Measurements from ENCODE around the gene SYTL4. TPM values are rescaled to one million over a fixed set of nuclear protein-coding genes. Genes with fewer than 3 reads are reported as not detected.
A peak's percentile ranks its signal among the peaks of the same experiment; 100 is the strongest.

Gene SYTL4
- total and polyA plus RNA-seq, 2 of the 13 experiments (the other 11 are each of a cell fraction or from before 2014, with no cell fraction given): 0.41 to 0.73 TPM

GRCh38 chrX:100649550-100650356 is 82.2 kb downstream of the SYTL4 start (continued):
- TF ChIP-seq POLR2G (IDR thresholded peaks at IDR 0.05; ENCODE audit: low read depth, low read length) (peak; percentile 63), ZNF704 (CRISPR knock-in tag; IDR thresholded peaks at IDR 0.05; ENCODE audit: borderline replicate concordance) (no peak), ONECUT2 (CRISPR knock-in tag; IDR thresholded peaks at IDR 0.05) (no peak; the same call in 1 of the 2 replicates), ZNF430 (CRISPR knock-in tag; IDR thresholded peaks at IDR 0.05) (no peak), ZNF597 (CRISPR knock-in tag; IDR thresholded peaks at IDR 0.05) (no peak), ZSCAN25 (CRISPR knock-in tag; IDR thresholded peaks at IDR 0.05) (0 out of 2 replicates have a peak, but pooled peaks have one; percentile 33), SOX13 (IDR thresholded peaks at IDR 0.05) (peak; percentile 26; the same call in 1 of the 2 replicates), SOX13 (CRISPR knock-in tag; conservative IDR thresholded peaks at IDR 0.05 in 1 of 2, IDR thresholded peaks at IDR 0.05 in 1 of 2) (peak in 1 of 2 experiments; percentile 74; a peak in 2 of 4 replicates), ZFYVE20 (CRISPR knock-in tag; IDR thresholded peaks at IDR 0.05; ENCODE audit: borderline replicate concordance, low read depth) (no peak), CBX5 (CRISPR knock-in tag; IDR thresholded peaks at IDR 0.05; ENCODE audit: borderline replicate concordance) (peak; percentile 41; the same call in 1 of the 2 replicates), HNF4A (CRISPR knock-in tag; IDR thresholded peaks at IDR 0.05) (peak; percentile 63), PHF21A (CRISPR knock-in tag; IDR thresholded peaks at IDR 0.05) (peak; percentile 45; the same call in 1 of the 2 replicates), ZFAT (CRISPR knock-in tag; conservative IDR thresholded peaks at IDR 0.05) (no peak), ZFY (CRISPR knock-in tag; IDR thresholded peaks at IDR 0.05) (peak; percentile 54; the same call in 1 of the 2 replicates), ZNF484 (CRISPR knock-in tag; IDR thresholded peaks at IDR 0.05; ENCODE audit: borderline replicate concordance, low read depth) (no peak)
- TF ChIP-seq, protein P1, sequence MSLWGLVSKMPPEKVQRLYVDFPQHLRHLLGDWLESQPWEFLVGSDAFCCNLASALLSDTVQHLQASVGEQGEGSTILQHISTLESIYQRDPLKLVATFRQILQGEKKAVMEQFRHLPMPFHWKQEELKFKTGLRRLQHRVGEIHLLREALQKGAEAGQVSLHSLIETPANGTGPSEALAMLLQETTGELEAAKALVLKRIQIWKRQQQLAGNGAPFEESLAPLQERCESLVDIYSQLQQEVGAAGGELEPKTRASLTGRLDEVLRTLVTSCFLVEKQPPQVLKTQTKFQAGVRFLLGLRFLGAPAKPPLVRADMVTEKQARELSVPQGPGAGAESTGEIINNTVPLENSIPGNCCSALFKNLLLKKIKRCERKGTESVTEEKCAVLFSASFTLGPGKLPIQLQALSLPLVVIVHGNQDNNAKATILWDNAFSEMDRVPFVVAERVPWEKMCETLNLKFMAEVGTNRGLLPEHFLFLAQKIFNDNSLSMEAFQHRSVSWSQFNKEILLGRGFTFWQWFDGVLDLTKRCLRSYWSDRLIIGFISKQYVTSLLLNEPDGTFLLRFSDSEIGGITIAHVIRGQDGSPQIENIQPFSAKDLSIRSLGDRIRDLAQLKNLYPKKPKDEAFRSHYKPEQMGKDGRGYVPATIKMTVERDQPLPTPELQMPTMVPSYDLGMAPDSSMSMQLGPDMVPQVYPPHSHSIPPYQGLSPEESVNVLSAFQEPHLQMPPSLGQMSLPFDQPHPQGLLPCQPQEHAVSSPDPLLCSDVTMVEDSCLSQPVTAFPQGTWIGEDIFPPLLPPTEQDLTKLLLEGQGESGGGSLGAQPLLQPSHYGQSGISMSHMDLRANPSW (CRISPR knock-in tag; IDR thresholded peaks at IDR 0.05; ENCODE audit: borderline replicate concordance): no peak
- TF ChIP-seq, protein P2, sequence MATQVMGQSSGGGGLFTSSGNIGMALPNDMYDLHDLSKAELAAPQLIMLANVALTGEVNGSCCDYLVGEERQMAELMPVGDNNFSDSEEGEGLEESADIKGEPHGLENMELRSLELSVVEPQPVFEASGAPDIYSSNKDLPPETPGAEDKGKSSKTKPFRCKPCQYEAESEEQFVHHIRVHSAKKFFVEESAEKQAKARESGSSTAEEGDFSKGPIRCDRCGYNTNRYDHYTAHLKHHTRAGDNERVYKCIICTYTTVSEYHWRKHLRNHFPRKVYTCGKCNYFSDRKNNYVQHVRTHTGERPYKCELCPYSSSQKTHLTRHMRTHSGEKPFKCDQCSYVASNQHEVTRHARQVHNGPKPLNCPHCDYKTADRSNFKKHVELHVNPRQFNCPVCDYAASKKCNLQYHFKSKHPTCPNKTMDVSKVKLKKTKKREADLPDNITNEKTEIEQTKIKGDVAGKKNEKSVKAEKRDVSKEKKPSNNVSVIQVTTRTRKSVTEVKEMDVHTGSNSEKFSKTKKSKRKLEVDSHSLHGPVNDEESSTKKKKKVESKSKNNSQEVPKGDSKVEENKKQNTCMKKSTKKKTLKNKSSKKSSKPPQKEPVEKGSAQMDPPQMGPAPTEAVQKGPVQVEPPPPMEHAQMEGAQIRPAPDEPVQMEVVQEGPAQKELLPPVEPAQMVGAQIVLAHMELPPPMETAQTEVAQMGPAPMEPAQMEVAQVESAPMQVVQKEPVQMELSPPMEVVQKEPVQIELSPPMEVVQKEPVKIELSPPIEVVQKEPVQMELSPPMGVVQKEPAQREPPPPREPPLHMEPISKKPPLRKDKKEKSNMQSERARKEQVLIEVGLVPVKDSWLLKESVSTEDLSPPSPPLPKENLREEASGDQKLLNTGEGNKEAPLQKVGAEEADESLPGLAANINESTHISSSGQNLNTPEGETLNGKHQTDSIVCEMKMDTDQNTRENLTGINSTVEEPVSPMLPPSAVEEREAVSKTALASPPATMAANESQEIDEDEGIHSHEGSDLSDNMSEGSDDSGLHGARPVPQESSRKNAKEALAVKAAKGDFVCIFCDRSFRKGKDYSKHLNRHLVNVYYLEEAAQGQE (IDR thresholded peaks at IDR 0.05; ENCODE audit: borderline replicate concordance in 1 of 2, low read depth in 1 of 2, low read length in 2 of 2): 0 out of 4 replicates have a peak, but pooled peaks of 1 of the 2 experiments have one; percentile 11

Data from HepG2 (cell line).